HG03342 (cell line): ENCODE results near the gene FOXP1.

Experiments
- ATAC-seq: cut with Tn5 transposase; IDR thresholded peaks from one replicate; pipeline ENCODE4 v1.9.1; 2021; ENCODE audit warnings: mild to moderate bottlenecking, moderate library complexity; ENCODE audit not compliant: unreplicated experiment

FOXP1 gene

DNA sequence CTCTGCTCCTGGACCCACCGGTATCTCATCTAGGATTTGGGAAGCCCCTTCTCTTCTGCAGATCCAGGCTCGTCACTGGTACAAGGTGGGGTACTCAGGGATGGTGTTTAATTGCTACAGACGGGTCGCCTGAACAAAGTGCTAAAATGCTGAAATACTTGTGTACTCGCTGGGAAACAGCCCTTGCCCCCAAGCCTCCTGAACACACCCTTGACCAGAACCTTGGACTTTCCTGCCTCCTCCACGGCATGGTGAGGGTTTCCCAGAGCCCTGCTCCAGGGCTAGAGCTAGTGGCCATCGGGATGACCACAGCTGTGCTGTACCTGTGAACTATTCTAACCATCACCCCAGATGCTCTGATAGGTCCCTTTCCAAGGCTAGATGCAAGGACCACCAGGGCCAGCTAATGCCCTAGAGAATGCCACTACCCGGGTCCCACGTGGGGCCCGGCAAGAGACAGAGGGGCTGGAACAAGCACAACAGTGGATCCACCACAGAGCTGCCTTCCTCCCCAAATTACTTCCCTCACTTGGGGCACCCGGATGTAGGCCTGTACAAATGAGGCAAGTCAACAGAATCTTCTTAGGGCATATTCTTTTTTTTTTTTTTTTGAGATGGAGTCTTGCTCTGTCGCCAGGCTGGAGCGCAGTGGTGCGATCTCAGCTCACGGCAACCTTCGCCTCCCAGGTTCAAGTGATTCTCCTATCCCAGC is 267.3 kb downstream of the FOXP1 start:
- ATAC-seq, result no peak

DNA sequence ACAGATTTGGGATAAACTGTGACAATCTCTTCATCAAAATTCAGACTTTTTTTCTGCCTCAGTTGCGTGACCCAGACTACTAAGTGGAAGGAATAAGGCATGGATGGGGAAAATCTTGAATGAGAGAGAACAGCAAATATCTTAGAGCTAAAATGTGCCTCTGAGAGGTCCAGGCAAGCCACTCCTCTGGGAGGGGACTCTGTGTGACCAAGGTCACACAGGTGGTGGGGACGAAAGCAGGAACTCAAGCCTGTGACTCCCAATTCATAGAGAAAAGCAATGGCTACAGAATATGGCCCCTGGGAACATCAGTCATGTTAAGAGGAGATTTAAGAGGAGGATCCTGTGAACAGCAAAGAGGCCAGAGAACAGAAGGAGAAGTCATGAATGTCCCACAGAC is 268.1 kb downstream of the FOXP1 start:
- no peak for ATAC-seq

GRCh38 chr3:71313844-71314243 is 269.7 kb downstream of the FOXP1 start:
- ATAC-seq, result no peak

GRCh38 chr3:71312461-71312860 is 271.1 kb downstream of the FOXP1 start:
- ATAC-seq, result no peak

GRCh38 chr3:71311661-71312046 is 271.9 kb downstream of the FOXP1 start:
- no peak for ATAC-seq

GRCh38 chr3:71310980-71311660 is 272.4 kb downstream of the FOXP1 start:
- no peak for ATAC-seq

DNA sequence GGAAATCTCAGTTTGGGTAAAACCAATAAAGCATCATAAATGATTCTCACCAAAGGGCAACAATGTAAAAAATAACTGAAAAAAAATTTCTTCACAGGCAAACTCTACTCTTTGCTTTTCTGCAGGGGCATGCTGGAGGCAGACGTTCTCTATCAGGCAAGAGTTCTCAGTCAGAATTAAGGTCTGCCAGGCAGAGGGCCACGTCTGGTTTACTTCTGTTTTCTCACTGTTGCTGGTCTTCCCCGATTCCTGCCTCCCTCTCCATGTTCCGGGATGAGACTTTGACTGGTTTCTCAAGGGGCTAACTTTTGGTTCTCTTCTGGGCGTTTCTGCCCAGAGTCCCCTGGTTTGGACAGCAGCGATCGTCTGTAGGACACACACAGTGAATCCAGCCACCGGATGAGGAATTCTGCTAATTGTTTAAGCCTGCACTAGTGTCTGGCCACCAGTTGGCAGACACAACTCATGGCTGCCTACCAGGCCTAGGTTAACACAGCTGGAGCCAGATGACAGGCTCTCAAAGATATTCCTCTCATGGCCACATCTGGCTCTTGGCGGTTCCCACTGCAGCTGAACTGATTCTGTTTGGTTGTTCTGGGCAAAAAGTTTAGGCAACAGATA is 273.1 kb downstream of the FOXP1 start:
- no peak for ATAC-seq

DNA sequence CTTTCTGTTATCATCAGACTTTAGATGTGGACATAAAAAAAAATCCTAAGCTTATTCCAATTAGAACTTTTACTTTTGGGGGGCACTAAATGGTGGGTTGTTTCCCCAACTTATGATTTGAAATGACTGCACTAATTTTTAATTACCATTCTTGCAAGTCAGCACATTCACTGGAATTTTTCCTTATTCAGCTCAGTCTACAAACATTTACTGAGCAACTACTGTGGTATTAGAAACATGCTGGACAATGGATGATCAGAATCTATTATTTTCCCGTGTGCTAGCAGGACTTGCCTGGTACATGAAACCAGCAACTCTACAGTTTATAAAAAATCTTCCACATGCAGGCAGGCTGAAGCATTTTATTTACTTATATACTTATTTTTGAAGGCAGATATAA is 273.6 kb downstream of the FOXP1 start:
- ATAC-seq, result no peak

DNA sequence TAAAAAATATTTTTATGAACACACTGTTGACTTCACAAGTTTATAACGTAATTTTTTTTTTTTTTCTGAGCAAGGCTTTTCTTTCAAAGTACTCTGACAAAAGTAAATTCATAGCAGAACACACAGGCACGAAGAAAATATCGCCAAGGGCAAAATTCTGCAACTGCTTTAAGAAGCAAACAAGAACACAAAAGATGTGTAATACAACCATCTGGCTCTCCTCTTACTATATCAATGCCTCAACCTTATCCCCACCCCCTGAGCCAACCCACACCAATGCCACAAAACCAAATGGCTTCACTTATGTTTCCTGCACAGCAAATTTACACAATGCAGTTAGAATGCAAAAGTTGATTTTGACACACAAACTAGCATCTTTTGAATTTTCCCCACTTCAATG is 274.2 kb downstream of the FOXP1 start:
- ATAC-seq, result no peak

GRCh38 chr3:71308836-71309235 is 274.7 kb downstream of the FOXP1 start:
- no peak for ATAC-seq

GRCh38 chr3:71307991-71308697 is 275.4 kb downstream of the FOXP1 start:
- no peak for ATAC-seq

GRCh38 chr3:71305231-71306206 is 278.0 kb downstream of the FOXP1 start:
- ATAC-seq, result no peak

- no peak for ATAC-seq
Observed at GRCh38 chr3:71304684-71305083, 278.8 kb downstream of the FOXP1 start.

- ATAC-seq, result no peak
Observed at GRCh38 chr3:71304247-71304646, 279.3 kb downstream of the FOXP1 start.

GRCh38 chr3:71303627-71304200 is 279.8 kb downstream of the FOXP1 start:
- no peak for ATAC-seq

- no peak for ATAC-seq
Observed at GRCh38 chr3:71302604-71303003, 280.9 kb downstream of the FOXP1 start.

- ATAC-seq, result no peak
Observed at GRCh38 chr3:71300951-71301393, 282.6 kb downstream of the FOXP1 start.

DNA sequence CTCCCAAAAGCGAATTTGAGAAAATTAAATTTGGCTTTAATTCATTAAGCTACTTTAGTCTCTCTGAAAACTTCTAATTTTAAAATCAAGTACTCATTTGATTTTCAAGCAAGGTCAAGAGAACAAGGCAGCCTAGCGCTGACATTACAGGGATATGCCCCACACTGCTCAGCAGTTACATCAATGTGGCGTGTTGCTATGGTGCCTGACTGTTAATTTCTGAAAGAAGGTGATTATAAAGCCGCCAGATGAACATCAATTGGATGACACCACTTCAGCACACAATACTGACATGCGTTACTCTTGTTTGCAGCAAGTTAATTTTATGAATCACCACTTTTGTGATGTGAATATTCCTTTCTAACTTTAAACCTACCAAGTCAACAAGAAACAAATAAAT is 284.4 kb downstream of the FOXP1 start:
- no peak for ATAC-seq

DNA sequence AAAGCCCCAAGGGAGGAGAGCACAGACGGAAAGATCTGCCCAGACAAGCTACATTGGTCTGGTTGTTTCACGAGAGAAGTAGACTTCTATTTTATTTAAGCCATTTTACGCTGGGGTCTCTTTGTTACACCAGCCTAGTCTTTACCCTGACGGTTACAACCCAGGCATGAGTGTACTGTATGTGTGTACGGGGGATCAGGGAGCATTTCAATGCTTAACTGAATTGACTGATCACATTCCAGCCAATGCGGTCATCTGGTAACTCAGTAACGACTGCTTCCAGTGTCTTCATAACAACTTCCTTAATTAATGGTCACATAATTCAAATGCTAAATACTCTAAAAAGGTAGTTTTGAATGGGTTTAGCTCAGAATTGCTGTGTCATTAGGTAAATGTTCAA is 288.6 kb downstream of the FOXP1 start:
- ATAC-seq, result no peak

DNA sequence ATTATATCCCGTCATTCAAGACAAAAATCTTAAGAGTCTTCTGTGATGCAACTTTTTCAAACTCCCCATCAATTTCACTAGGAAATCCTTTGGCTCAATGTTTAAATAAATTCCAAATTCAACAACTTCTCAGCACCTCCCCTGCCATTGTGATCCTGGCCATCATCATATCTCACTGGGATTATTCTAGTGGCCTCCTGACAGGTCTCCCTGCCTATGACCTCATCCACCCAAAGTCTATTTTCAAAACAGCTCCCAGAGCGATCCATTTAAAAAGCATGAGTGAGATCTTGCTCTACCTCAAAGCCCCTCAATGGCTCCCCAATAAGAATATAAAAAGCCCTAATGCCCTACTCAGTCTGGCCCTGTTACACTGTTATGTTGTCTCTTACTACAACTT is 293.2 kb downstream of the FOXP1 start:
- ATAC-seq, result no peak
